K562 (cell line): ENCODE results near the gene ROPN1L. TPM values are rescaled to one million over a fixed set of nuclear protein-coding genes. Genes with fewer than 3 reads are reported as not detected.

Experiments
- CAMTA2 ChIP-seq: fragments of 250-450 bp; sonication (Bioruptor Pico); conservative IDR thresholded peaks from 2 replicates; pipeline ENCODE4 v1.5.1; 2022
- CHCHD3 ChIP-seq: fragments of 250-450 bp; sonication (Bioruptor Pico); IDR thresholded peaks from 2 replicates; pipeline ENCODE4 v2.1.2; 2022; ENCODE audit warnings: mild to moderate bottlenecking
- ESRRB ChIP-seq: fragments of 250-450 bp; sonication (Bioruptor Pico); IDR thresholded peaks from 2 replicates; pipeline ENCODE4 v1.5.0; 2020; ENCODE audit warnings: mild to moderate bottlenecking, moderate library complexity, borderline replicate concordance
- LEF1 ChIP-seq: fragments of 450-650 bp; IDR thresholded peaks from 2 replicates; pipeline ENCODE4 v1.6.1; 2016; ENCODE audit warnings: mild to moderate bottlenecking
- MCM7 ChIP-seq, 2 experiments: fragments of 450-650 bp; IDR thresholded peaks; 2 replicates each; pipeline ENCODE4 v1.6.1; 2016 to 2018
- MYC ChIP-seq, 2 experiments: fragments of 250-450 bp in 1 of 2; sonication (Bioruptor Pico) in 1 of 2; IDR thresholded peaks; 2 replicates each; pipeline versions ENCODE4 v1.5.1 to v1.6.1; 2012 to 2021; ENCODE audit warnings: low read depth in 2 of 2, borderline replicate concordance in 1 of 2, improper control_type of control experiment in 1 of 2, low read length in 1 of 2, mild to moderate bottlenecking in 1 of 2, moderate library complexity in 1 of 2
- NRF1 ChIP-seq, 2 experiments: fragments of 450-650 bp; IDR thresholded peaks in 1 of 2; conservative IDR thresholded peaks in 1 of 2; 2 replicates each; pipeline ENCODE4 v1.6.1; 2014; ENCODE audit warnings: mild to moderate bottlenecking in 2 of 2
- ZNF23 ChIP-seq: fragments of 250-450 bp; sonication (Bioruptor Pico); IDR thresholded peaks from 2 replicates; pipeline ENCODE4 v1.4.0; 2020; ENCODE audit warnings: mild to moderate bottlenecking
- ZNF766 ChIP-seq: fragments of 200-800 bp; sonication (Bioruptor generic); conservative IDR thresholded peaks from 2 replicates; pipeline ENCODE4 v1.6.1; 2016; ENCODE audit warnings: missing genetic modification characterization, missing compliant biosample characterization
- polyA plus RNA-seq, 8 experiments: library from polyadenylated mRNA; depleted of rRNA in 4 of 8; stranded (reverse) in 5 of 8; unstranded in 3 of 8; fragments of >200 nt; fragmentation: Nextera tagmentation in 2 of 8; fragmentation: Illumina TruSeq in 1 of 8; extraction: Ambion mirVana in 2 of 8; extraction: Trizol in 1 of 8; gene quantifications; 2 replicates each; pipeline versions ENCODE4 v1.2.1 to v1.2.3, GENCODE V29; 2011 to 2014; ENCODE audit warnings: inconsistent platforms in 1 of 8, missing spikeins in 1 of 8
- total RNA-seq, 7 experiments: library from RNA; depleted of rRNA in 6 of 7; stranded (reverse); fragments of >200 nt in 6 of 7; fragmentation: Illumina TruSeq in 2 of 7; extraction: Trizol in 2 of 7; gene quantifications; 2 replicates each; pipeline versions ENCODE4 v1.2.1 to v1.2.3, GENCODE V29; 2011 to 2021; ENCODE audit warnings: low replicate concordance in 1 of 7
- TF ChIP-seq, protein P1 (sequence below): fragments of 250-450 bp; sonication (Bioruptor Pico); IDR thresholded peaks from 2 replicates; pipeline ENCODE4 v1.4.0; 2020; ENCODE audit warnings: mild to moderate bottlenecking, moderate library complexity, borderline replicate concordance
- TF ChIP-seq, protein P2 (sequence below): sonication (generic); formaldehyde crosslinking; IDR thresholded peaks from 2 replicates; pipeline ENCODE4 v1.8.0; 2022; ENCODE audit warnings: missing genetic modification reagents, mild to moderate bottlenecking, moderate library complexity, borderline replicate concordance
- TF ChIP-seq, protein P3 (sequence below), 2 experiments: fragments of 450-650 bp; IDR thresholded peaks; 2 replicates each; pipeline ENCODE4 v1.6.1; 2016; ENCODE audit warnings: mild to moderate bottlenecking in 2 of 2, borderline replicate concordance in 1 of 2, low read depth in 1 of 2, moderate library complexity in 1 of 2
- TF ChIP-seq, protein P4 (sequence below): fragments of 450-650 bp; formaldehyde crosslinking; IDR thresholded peaks from 2 replicates; pipeline ENCODE4 v1.4.0; 2022; ENCODE audit warnings: missing genetic modification characterization

The ROPN1L gene
- total and polyA plus RNA-seq, 9 of the 15 experiments (the other 6 are each of a cell fraction or from before 2014, with no cell fraction given): 0.04 to 0.85 (median 0.24) TPM; not detected in 3

DNA sequence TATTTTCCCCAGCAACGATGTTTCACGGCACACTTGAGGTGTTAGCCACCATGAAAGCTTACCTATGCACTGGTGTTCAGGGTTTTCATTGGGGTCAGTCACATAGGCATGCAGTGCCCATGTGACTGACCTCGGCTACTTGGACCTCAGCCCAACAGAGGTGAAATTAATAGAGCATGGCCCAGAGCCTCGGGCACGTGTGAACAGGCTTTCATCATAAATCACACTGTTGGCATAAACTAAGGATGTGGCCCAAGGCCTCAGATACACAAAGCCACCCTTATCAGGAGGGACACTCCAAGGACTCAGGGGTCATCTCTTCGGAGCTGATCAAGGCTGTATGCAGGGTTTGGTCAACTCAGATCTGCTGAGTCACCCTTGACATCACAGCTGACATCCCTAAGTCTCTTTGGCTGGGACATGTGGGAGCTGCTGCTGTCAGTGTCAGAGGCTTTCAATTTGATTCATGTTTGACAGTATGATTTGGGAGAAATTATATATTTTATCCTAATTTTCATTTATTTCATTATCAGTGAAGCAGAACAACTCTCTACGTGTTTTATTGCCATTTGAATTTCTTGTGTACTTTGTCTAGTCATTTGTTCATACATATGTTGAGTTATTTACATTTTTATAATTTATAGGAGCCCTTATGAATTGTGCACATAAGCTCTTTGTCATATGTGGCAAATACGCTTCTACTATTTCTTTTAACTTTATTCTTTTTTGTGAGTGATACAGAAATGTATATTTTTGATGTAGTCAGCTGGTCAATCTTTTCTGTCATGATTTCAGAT lies 62.5 kb downstream of the ROPN1L start (continued):
- TF ChIP-seq CHCHD3 (CRISPR knock-in tag) (no peak), CAMTA2 (CRISPR knock-in tag) (no peak), ZNF766 (CRISPR knock-in tag) (peak; percentile 96), ESRRB (no peak), LEF1 (peak; percentile 82), MCM7 (IDR thresholded peaks at IDR 0.05) (no peak), NRF1 (conservative IDR thresholded peaks at IDR 0.05 in 1 of 2, IDR thresholded peaks at IDR 0.05 in 1 of 2) (0 out of 4 replicates have a peak, but pooled peaks of 1 of the 2 experiments have one; percentile 30), MYC (IDR thresholded peaks at IDR 0.05; ENCODE audit: low read depth, low read length) (peak; percentile 81), MYC (CRISPR knock-in tag; IDR thresholded peaks at IDR 0.05; ENCODE audit: borderline replicate concordance, low read depth) (no peak), ZNF23 (CRISPR knock-in tag) (no peak)
- TF ChIP-seq, protein P1, sequence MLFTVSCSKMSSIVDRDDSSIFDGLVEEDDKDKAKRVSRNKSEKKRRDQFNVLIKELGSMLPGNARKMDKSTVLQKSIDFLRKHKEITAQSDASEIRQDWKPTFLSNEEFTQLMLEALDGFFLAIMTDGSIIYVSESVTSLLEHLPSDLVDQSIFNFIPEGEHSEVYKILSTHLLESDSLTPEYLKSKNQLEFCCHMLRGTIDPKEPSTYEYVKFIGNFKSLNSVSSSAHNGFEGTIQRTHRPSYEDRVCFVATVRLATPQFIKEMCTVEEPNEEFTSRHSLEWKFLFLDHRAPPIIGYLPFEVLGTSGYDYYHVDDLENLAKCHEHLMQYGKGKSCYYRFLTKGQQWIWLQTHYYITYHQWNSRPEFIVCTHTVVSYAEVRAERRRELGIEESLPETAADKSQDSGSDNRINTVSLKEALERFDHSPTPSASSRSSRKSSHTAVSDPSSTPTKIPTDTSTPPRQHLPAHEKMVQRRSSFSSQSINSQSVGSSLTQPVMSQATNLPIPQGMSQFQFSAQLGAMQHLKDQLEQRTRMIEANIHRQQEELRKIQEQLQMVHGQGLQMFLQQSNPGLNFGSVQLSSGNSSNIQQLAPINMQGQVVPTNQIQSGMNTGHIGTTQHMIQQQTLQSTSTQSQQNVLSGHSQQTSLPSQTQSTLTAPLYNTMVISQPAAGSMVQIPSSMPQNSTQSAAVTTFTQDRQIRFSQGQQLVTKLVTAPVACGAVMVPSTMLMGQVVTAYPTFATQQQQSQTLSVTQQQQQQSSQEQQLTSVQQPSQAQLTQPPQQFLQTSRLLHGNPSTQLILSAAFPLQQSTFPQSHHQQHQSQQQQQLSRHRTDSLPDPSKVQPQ (CRISPR knock-in tag): no peak
- TF ChIP-seq, protein P2, sequence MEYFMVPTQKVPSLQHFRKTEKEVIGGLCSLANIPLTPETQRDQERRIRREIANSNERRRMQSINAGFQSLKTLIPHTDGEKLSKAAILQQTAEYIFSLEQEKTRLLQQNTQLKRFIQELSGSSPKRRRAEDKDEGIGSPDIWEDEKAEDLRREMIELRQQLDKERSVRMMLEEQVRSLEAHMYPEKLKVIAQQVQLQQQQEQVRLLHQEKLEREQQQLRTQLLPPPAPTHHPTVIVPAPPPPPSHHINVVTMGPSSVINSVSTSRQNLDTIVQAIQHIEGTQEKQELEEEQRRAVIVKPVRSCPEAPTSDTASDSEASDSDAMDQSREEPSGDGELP (CRISPR knock-in tag): peak; percentile 94
- TF ChIP-seq, protein P3, sequence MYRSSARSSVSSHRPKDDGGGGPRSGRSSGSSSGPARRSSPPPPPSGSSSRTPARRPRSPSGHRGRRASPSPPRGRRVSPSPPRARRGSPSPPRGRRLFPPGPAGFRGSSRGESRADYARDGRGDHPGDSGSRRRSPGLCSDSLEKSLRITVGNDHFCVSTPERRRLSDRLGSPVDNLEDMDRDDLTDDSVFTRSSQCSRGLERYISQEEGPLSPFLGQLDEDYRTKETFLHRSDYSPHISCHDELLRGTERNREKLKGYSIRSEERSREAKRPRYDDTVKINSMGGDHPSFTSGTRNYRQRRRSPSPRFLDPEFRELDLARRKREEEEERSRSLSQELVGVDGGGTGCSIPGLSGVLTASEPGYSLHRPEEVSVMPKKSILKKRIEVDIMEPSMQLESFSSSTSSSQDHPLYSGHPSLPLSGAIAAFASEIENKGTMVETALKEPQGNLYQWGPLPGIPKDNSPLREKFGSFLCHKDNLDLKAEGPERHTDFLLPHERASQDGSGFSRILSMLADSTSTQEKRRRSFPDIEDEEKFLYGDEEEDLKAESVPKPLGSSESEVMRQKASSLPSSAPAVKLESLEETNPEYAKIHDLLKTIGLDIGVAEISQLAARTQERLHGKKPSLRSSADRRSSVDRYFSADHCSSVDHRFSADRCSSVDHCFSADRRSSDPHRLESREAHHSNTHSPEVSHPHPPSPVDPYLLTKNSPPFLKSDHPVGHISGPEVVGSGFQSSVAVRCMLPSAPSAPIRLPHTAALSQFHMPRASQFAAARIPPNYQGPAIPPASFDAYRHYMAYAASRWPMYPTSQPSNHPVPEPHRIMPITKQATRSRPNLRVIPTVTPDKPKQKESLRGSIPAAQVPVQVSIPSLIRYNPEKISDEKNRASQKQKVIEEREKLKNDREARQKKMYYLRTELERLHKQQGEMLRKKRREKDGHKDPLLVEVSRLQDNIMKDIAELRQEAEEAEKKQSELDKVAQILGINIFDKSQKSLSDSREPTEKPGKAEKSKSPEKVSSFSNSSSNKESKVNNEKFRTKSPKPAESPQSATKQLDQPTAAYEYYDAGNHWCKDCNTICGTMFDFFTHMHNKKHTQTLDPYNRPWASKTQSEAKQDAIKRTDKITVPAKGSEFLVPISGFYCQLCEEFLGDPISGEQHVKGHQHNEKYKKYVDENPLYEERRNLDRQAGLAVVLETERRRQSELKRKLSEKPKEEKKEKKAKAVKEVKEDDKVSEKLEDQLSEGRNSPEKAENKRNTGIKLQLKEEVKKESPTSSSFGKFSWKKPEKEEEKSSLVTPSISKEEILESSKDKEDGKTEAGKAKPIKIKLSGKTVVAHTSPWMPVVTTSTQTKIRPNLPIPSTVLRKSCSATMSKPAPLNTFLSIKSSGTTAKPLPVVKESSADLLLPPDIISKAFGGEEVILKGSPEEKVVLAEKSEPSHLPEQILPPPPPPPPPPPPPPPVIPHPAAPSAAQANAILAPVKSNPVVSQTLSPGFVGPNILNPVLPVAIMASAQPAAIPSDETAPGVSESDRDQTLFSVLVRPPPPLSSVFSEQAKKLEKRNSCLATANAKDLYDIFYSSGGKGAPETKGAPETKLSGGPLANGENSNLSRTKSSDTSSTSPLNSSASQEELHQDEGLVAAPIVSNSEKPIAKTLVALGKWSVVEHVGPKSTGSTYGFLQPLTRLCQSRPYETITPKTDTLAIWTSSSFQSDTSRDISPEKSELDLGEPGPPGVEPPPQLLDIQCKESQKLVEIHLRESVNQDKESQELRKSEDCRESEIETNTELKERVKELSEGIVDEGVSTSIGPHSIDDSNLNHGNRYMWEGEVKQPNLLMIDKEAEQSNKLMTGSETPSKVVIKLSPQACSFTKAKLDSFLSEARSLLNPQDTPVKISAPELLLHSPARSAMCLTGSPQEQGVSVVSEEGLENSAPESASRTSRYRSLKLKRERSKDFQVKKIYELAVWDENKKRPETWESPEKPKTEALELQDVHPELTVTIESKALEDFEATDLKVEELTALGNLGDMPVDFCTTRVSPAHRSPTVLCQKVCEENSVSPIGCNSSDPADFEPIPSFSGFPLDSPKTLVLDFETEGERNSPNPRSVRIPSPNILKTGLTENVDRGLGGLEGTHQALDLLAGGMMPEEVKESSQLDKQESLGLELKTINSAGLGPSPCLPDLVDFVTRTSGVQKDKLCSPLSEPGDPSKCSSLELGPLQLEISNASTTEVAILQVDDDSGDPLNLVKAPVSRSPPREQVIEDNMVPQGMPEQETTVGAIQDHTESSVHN (IDR thresholded peaks at IDR 0.05; ENCODE audit: borderline replicate concordance in 1 of 2, low read depth in 1 of 2): peak in 1 of 2 experiments; percentile 97; a peak in 2 of 4 replicates
- TF ChIP-seq, protein P4, sequence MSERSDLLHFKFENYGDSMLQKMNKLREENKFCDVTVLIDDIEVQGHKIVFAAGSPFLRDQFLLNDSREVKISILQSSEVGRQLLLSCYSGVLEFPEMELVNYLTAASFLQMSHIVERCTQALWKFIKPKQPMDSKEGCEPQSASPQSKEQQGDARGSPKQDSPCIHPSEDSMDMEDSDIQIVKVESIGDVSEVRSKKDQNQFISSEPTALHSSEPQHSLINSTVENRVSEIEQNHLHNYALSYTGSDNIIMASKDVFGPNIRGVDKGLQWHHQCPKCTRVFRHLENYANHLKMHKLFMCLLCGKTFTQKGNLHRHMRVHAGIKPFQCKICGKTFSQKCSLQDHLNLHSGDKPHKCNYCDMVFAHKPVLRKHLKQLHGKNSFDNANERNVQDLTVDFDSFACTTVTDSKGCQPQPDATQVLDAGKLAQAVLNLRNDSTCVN (CRISPR knock-in tag): no peak
